SK-N-SH treated with all-trans-retinoic acid at 6 μM for 48 hours (cell line): ENCODE measurements around the gene DESI1.

Experiments
- ATAC-seq: fragments of 200-7000 bp; cut with Tn5 transposase; 3 replicates; pipeline ENCODE4 v1.9.1; 2020; ENCODE audit warnings: mild to moderate bottlenecking, moderate library complexity
- CSDC2 ChIP-seq: fragments of 250-450 bp; sonication (Bioruptor Pico); IDR thresholded peaks from 2 replicates; pipeline ENCODE4 v1.5.0; 2020; ENCODE audit warnings: mild to moderate bottlenecking, moderate library complexity
- ISL1 ChIP-seq: fragments of 250-450 bp; sonication (Bioruptor Pico); IDR thresholded peaks from 2 replicates; pipeline ENCODE4 v2.1.2; 2022; ENCODE audit warnings: mild to moderate bottlenecking, moderate library complexity
- OSR1 ChIP-seq: fragments of 250-450 bp; sonication (Bioruptor Pico); IDR thresholded peaks from 2 replicates; pipeline ENCODE4 v1.8.0; 2022; ENCODE audit warnings: moderate library complexity, mild to moderate bottlenecking, inconsistent platforms
- PATZ1 ChIP-seq: fragments of 250-450 bp; sonication (Bioruptor Pico); IDR thresholded peaks from 2 replicates; pipeline ENCODE4 v1.8.0; 2020; ENCODE audit warnings: mild to moderate bottlenecking, moderate library complexity, borderline replicate concordance
- POU6F1 ChIP-seq: fragments of 250-450 bp; sonication (Bioruptor Pico); IDR thresholded peaks from 2 replicates; pipeline ENCODE4 v1.8.0; 2021; ENCODE audit warnings: low read depth, mild to moderate bottlenecking, moderate library complexity, borderline replicate concordance
- RARB ChIP-seq: fragments of 250-450 bp; sonication (Bioruptor Pico); IDR thresholded peaks from 2 replicates; pipeline ENCODE4 v1.8.0; 2021; ENCODE audit warnings: mild to moderate bottlenecking, moderate library complexity
- SNAI2 ChIP-seq: fragments of 250-450 bp; sonication (Bioruptor Pico); IDR thresholded peaks from 2 replicates; pipeline ENCODE4 v1.5.0; 2020; ENCODE audit warnings: mild to moderate bottlenecking, moderate library complexity
- TCF4 ChIP-seq: fragments of 250-450 bp; sonication (Bioruptor Pico); IDR thresholded peaks from 2 replicates; pipeline ENCODE4 v1.8.0; 2021; ENCODE audit warnings: mild to moderate bottlenecking, moderate library complexity, borderline replicate concordance
- TOX ChIP-seq: fragments of 250-450 bp; sonication (Bioruptor Pico); IDR thresholded peaks from 2 replicates; pipeline ENCODE4 v1.8.0; 2021; ENCODE audit warnings: mild to moderate bottlenecking, moderate library complexity, borderline replicate concordance
- TSHZ2 ChIP-seq: fragments of 250-450 bp; sonication (Bioruptor Pico); IDR thresholded peaks from 2 replicates; pipeline ENCODE4 v1.5.0; 2020; ENCODE audit warnings: mild to moderate bottlenecking, moderate library complexity
- ZC3H10 ChIP-seq: fragments of 250-450 bp; sonication (Bioruptor Pico); IDR thresholded peaks from 2 replicates; pipeline ENCODE4 v1.5.1; 2021; ENCODE audit warnings: mild to moderate bottlenecking, moderate library complexity
- ZFP3 ChIP-seq: fragments of 250-450 bp; sonication (Bioruptor Pico); IDR thresholded peaks from 2 replicates; pipeline ENCODE4 v1.5.0; 2020; ENCODE audit warnings: mild to moderate bottlenecking, moderate library complexity
- ZFP30 ChIP-seq: fragments of 450-650 bp; formaldehyde crosslinking; IDR thresholded peaks from 2 replicates; pipeline ENCODE4 v1.5.0; 2022; ENCODE audit warnings: mild to moderate bottlenecking, moderate library complexity
- ZNF565 ChIP-seq: fragments of 450-650 bp; formaldehyde crosslinking; conservative IDR thresholded peaks from 2 replicates; pipeline ENCODE4 v1.5.0; 2020; ENCODE audit warnings: low read depth, mild to moderate bottlenecking, moderate library complexity
- ZNF8 ChIP-seq: fragments of 450-650 bp; formaldehyde crosslinking; IDR thresholded peaks from 2 replicates; pipeline ENCODE4 v1.5.0; 2020; ENCODE audit warnings: mild to moderate bottlenecking, moderate library complexity
- TF ChIP-seq, protein P1 (sequence below): fragments of 250-450 bp; sonication (Bioruptor Pico); IDR thresholded peaks from 2 replicates; pipeline ENCODE4 v1.5.1; 2020; ENCODE audit warnings: low read depth, mild to moderate bottlenecking, moderate library complexity

The DESI1 gene

DNA sequence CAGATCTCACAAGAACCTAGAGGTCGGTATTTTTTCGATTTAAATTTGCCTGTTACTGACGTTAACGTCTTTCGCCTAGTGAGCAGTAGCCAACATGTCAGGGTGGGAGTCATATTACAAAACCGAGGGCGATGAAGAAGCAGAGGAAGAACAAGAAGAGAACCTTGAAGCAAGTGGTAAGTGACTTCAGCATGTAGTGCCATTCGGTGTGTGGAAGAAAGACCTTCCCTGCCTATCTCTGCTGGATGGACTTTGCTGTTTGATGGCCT, 1.0 kb upstream of the DESI1 start:
- TF ChIP-seq, protein P1, sequence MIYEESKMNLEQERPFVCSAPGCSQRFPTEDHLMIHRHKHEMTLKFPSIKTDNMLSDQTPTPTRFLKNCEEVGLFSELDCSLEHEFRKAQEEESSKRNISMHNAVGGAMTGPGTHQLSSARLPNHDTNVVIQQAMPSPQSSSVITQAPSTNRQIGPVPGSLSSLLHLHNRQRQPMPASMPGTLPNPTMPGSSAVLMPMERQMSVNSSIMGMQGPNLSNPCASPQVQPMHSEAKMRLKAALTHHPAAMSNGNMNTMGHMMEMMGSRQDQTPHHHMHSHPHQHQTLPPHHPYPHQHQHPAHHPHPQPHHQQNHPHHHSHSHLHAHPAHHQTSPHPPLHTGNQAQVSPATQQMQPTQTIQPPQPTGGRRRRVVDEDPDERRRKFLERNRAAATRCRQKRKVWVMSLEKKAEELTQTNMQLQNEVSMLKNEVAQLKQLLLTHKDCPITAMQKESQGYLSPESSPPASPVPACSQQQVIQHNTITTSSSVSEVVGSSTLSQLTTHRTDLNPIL (CRISPR knock-in tag) = no peak
- TF ChIP-seq PATZ1 (CRISPR knock-in tag) = no peak
- no peak for TF ChIP-seq RARB (CRISPR knock-in tag)
- ATAC-seq = no peak

DNA sequence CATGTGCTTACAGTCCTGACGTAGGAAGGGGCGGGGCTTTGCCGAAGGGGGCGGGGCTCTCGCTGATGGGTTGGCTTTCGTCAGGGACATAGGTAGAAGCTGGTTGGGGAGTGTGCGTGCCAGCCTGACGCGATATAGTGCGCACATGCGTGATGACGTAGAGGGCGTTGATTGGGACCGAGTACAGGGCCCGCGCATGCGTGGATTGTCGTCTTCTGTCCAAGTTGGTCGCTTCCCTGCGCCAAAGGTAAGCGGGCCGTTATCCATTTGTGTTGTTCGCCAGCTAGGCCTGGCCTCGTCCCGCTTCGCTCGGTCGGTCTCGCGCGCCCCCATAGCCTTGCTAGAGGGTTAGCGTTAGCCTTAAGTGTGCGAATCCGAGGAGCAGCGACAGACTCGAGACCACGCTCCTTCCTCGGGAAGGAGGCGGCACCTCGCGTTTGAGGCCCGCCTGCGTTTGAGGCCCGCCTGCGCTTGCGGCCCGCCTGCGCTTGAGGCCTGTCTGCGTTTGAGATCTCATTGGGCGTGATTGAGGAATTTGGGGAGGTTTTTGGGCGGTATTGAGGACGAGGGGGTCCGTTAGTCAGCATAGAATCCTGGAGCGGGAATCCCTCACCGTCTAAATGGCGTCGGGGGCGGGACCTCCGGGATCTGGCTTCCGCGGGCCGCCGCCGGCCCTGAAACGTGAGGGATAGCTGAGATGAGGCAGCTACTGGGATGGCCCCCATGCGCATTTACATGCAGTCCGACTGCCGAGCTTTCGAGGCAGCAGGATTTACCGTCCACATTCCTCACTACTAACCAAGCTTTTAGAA, 462 bp upstream of the DESI1 start, which contains the start of gene XRCC6:
XRCC6 (plus strand) TSS at position 197 of the 812 bp plus-strand sequence. CDS start 710 bp downstream, outside the sequence.
- ATAC-seq = peak; percentile 87
- TF ChIP-seq ZFP30 (CRISPR knock-in tag) (no peak), ZC3H10 (no peak), ZNF8 (CRISPR knock-in tag) (no peak), TSHZ2 (CRISPR knock-in tag) (no peak)

DNA sequence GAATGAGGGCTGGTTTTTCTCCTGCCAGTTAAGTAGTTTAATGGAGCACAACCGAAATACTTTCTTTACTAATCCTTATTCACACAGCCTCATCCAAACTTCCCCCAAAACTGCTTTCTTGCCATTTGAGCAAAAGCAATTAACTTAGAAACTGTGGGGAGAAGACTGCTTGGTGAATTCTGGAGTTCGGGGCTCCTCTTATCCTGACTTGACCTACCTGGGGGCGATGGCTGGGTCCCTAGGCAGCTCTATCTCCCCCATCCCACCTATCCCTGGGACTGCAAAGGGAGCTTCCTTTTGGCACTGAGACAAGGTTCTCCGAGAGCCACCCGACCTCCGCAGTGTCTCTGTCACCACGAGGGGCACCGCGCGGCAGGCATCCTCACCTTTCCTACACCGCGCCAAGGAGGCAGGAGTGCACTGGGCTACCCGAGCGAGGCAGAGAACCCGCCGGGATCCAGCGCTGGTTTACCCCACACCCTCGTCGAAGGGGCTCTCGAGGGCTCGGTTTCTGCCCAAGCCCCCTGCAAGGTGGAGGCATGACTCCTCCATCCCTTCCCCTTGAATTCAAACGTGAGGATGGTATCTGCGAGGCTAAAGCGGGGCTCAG, 759 bp downstream of the DESI1 start:
- ATAC-seq = peak; percentile 49
- TF ChIP-seq POU6F1 = no peak
- no peak for TF ChIP-seq TCF4 (CRISPR knock-in tag)
- no peak for TF ChIP-seq PATZ1 (CRISPR knock-in tag)
- TF ChIP-seq OSR1 (CRISPR knock-in tag) = no peak
- TF ChIP-seq TSHZ2 (CRISPR knock-in tag) = no peak
- TF ChIP-seq ZNF8 (CRISPR knock-in tag) = no peak
- no peak for TF ChIP-seq ISL1

- ATAC-seq = no peak
- TF ChIP-seq ZFP3 (CRISPR knock-in tag) (no peak), ZNF565 (CRISPR knock-in tag) (no peak), CSDC2 (no peak), RARB (CRISPR knock-in tag) (no peak), SNAI2 (CRISPR knock-in tag) (no peak), ZC3H10 (no peak), TCF4 (CRISPR knock-in tag) (no peak), TOX (CRISPR knock-in tag) (no peak), POU6F1 (no peak)
- TF ChIP-seq, protein P1 (CRISPR knock-in tag) = no peak
Measured at GRCh38 chr22:41613456-41613855, 7.4 kb downstream of the DESI1 start.
